Measurements from ENCODE around the gene HSF2BP.

GRCh38 chr21:43585514-43585913 lies 73.8 kb downstream of the HSF2BP start:
- TF ChIP-seq EZH2 (IDR thresholded peaks at IDR 0.05; ENCODE audit: low read length): no peak
- no peak for TF ChIP-seq CTCF (optimal IDR thresholded peaks at IDR 0.05 in 1 of 3, IDR thresholded peaks at IDR 0.05 in 1 of 3, conservative IDR thresholded peaks at IDR 0.05 in 1 of 3; ENCODE audit: extremely low read depth in 1 of 3, insufficient read depth in 2 of 3, low read length in 3 of 3)
